Measurements from ENCODE around the gene UIMC1. TPM values are rescaled to one million over a fixed set of nuclear protein-coding genes. Genes with fewer than 3 reads are reported as not detected.
A peak's percentile ranks its signal among the peaks of the same experiment; 100 is the strongest.

Gene UIMC1
- total and polyA plus RNA-seq, 2 donors from 2014 or later = 16.2 to 37.9 TPM

DNA sequence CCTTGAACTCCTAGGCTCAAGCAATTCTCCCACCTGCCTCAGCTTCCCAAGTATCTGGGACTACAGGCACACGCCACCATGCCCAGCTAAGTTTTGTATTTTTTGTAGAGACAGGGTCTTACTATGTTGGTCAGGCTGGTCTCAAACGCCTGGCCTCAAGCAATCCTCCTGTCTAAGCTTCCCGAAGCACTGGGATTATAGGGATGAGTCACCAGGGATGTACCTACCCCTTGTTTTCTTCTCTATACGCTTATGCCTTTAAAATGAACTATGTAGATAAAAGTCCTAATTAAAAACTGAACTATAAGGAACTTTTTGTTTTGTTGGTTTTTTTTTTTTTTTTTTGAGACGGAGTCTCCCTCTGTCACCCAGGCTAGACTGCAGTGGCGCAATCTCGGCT, 25.8 kb downstream of the UIMC1 start:
- TF ChIP-seq, protein P1, sequence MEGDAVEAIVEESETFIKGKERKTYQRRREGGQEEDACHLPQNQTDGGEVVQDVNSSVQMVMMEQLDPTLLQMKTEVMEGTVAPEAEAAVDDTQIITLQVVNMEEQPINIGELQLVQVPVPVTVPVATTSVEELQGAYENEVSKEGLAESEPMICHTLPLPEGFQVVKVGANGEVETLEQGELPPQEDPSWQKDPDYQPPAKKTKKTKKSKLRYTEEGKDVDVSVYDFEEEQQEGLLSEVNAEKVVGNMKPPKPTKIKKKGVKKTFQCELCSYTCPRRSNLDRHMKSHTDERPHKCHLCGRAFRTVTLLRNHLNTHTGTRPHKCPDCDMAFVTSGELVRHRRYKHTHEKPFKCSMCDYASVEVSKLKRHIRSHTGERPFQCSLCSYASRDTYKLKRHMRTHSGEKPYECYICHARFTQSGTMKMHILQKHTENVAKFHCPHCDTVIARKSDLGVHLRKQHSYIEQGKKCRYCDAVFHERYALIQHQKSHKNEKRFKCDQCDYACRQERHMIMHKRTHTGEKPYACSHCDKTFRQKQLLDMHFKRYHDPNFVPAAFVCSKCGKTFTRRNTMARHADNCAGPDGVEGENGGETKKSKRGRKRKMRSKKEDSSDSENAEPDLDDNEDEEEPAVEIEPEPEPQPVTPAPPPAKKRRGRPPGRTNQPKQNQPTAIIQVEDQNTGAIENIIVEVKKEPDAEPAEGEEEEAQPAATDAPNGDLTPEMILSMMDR (IDR thresholded peaks at IDR 0.05; ENCODE audit: borderline replicate concordance, extremely low read depth, insufficient read depth) = no peak
- no peak for DNase-seq
- no peaks in the 10 kb centered on the region for H3K27me3 ChIP-seq (ENCODE audit: control insufficient read depth, insufficient read depth, low read length)
- peaks cover 0 to 16% (median 5%) of the 10 kb centered on the region in 3 donors for H3K36me3 ChIP-seq (ENCODE audit: control insufficient read depth in 2 of 3, insufficient read depth in 3 of 3, low read length in 3 of 3)
- no peaks in the 10 kb centered on the region for H3K4me1 ChIP-seq (ENCODE audit: control insufficient read depth in 2 of 3, insufficient read depth in 2 of 3, low read depth in 1 of 3, low read length in 3 of 3)
- H3K27ac ChIP-seq (ENCODE audit: low read depth in 2 of 2, low read length in 2 of 2) = no peak overlapping the region
- H3K9ac ChIP-seq (ENCODE audit: low read length in 3 of 3) = no peak overlapping the region
- H3K9me3 ChIP-seq (ENCODE audit: control insufficient read depth in 2 of 3, insufficient read depth in 1 of 3, low read length in 3 of 3) = no peaks in the 10 kb centered on the region
- no peak overlapping the region for H3K4me3 ChIP-seq (ENCODE audit: low read length in 3 of 3)
- intact Hi-C loops (cut with DNase I) = no loop called here
- no peak for FAIRE-seq

DNA sequence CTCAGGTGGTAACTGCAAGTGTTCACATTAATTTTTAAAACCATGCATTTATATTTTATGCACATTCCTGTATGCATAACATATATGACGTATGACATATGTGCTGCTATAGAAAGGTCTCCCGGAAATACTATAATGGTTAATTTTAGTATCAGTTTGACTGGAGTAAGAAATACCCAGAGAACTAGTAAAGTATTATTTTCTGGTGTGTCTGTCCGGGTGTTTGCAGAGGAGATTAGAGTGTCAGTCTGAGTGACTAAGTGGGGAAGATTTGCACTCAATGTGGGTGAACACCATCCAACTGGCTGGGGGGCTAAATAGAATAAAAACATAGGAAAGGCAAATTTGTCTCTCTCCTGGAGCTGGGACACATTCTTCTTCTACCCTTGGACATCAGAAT, 26.9 kb downstream of the UIMC1 start:
- no peak for DNase-seq
- intact Hi-C loops (cut with DNase I) = no loop called here
- TF ChIP-seq, protein P1 (IDR thresholded peaks at IDR 0.05; ENCODE audit: borderline replicate concordance, extremely low read depth, insufficient read depth) = no peak
- H3K4me3 ChIP-seq (ENCODE audit: low read length in 3 of 3) = no peak overlapping the region
- peaks cover 0 to 20% (median 5%) of the 10 kb centered on the region in 3 donors for H3K36me3 ChIP-seq (ENCODE audit: control insufficient read depth in 2 of 3, insufficient read depth in 3 of 3, low read length in 3 of 3)
- no peak overlapping the region for H3K27ac ChIP-seq (ENCODE audit: low read depth in 2 of 2, low read length in 2 of 2)
- no peak overlapping the region for H3K9ac ChIP-seq (ENCODE audit: low read length in 3 of 3)
- no peaks in the 10 kb centered on the region for H3K9me3 ChIP-seq (ENCODE audit: control insufficient read depth in 2 of 3, insufficient read depth in 1 of 3, low read length in 3 of 3)
- no peaks in the 10 kb centered on the region for H3K4me1 ChIP-seq (ENCODE audit: control insufficient read depth in 2 of 3, insufficient read depth in 2 of 3, low read depth in 1 of 3, low read length in 3 of 3)
- H3K27me3 ChIP-seq (ENCODE audit: control insufficient read depth, insufficient read depth, low read length) = no peaks in the 10 kb centered on the region
- FAIRE-seq = no peak

DNA sequence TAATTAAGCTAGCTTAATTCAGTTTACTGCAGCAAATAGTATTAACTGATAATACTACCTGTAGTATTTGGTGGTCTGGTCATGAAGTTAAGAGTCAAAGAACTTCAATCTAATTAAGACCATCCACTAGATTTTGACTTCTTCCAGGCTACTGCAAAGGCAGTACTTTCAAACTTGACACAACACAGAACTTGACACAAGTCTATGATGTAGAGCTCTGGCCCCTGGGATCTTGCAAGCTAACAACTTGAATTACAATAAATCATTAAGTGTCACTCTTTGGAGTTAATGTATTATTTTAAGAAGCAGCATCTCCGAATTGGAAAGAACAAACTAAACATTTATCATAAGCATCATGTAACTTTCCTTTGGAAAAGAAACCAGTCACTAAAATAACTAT, 40.9 kb downstream of the UIMC1 start:
- Histone ChIP-seq H3K4me1 (ENCODE audit: control insufficient read depth in 2 of 3, insufficient read depth in 2 of 3, low read depth in 1 of 3, low read length in 3 of 3) (no peaks in the 10 kb centered on the region), H3K9ac (ENCODE audit: low read length in 3 of 3) (no peak overlapping the region), H3K4me3 (ENCODE audit: low read length in 3 of 3) (no peak overlapping the region), H3K27ac (ENCODE audit: low read depth in 2 of 2, low read length in 2 of 2) (no peak overlapping the region), H3K27me3 (ENCODE audit: control insufficient read depth, insufficient read depth, low read length) (no peaks in the 10 kb centered on the region), H3K9me3 (ENCODE audit: control insufficient read depth in 2 of 3, insufficient read depth in 1 of 3, low read length in 3 of 3) (no peaks in the 10 kb centered on the region), H3K36me3 (ENCODE audit: control insufficient read depth in 2 of 3, insufficient read depth in 3 of 3, low read length in 3 of 3) (peaks cover 0 to 9% (median 7%) of the 10 kb centered on the region in 3 donors)
- TF ChIP-seq, protein P1 (IDR thresholded peaks at IDR 0.05; ENCODE audit: borderline replicate concordance, extremely low read depth, insufficient read depth) = no peak
- no peak for FAIRE-seq
- peak in 2 of 5 donors; percentile 1 to 5 for DNase-seq
- intact Hi-C loops (cut with DNase I) = no loop called here

DNA sequence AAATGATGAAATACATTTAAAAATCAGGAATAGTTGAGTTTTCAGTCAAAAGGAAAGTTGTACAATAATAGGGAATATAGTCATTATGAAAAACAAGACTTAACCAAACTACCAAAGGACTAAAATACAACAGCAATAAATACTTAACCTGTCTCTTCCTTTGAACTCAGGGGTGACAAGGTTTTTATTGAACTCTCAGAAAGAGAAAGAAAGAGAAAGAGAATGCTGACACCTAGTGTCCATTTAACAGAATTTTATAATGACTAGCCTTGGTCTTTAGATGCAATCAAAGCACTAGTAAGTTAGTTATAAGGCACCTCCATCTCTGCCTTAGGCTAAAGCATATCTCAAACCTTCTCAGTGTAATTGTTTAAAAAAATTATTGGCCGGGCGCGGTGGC, 47.5 kb downstream of the UIMC1 start:
- Histone ChIP-seq H3K4me3 (ENCODE audit: low read length in 3 of 3) (no peak overlapping the region), H3K36me3 (ENCODE audit: control insufficient read depth in 2 of 3, insufficient read depth in 3 of 3, low read length in 3 of 3) (peaks cover 0 to 6% (median 6%) of the 10 kb centered on the region in 3 donors), H3K9me3 (ENCODE audit: control insufficient read depth in 2 of 3, insufficient read depth in 1 of 3, low read length in 3 of 3) (no peaks in the 10 kb centered on the region), H3K27ac (ENCODE audit: low read depth in 2 of 2, low read length in 2 of 2) (no peak overlapping the region), H3K4me1 (ENCODE audit: control insufficient read depth in 2 of 3, insufficient read depth in 2 of 3, low read depth in 1 of 3, low read length in 3 of 3) (no peaks in the 10 kb centered on the region), H3K27me3 (ENCODE audit: control insufficient read depth, insufficient read depth, low read length) (no peaks in the 10 kb centered on the region), H3K9ac (ENCODE audit: low read length in 3 of 3) (no peak overlapping the region)
- intact Hi-C loops (cut with DNase I) = no loop called here
- FAIRE-seq (no peak), DNase-seq (peak in 2 of 5 donors; percentile 38 to 58)
- TF ChIP-seq, protein P1 (IDR thresholded peaks at IDR 0.05; ENCODE audit: borderline replicate concordance, extremely low read depth, insufficient read depth) = peak; percentile 29
